A172 (cell line): ENCODE data around the gene HLF. TPM values are rescaled to one million over a fixed set of nuclear protein-coding genes. Genes with fewer than 3 reads are reported as not detected.

ENCODE experiments used
- DNase-seq: peaks from one replicate; pipeline ENCODE4 v3.0.0-alpha.2; 2015; ENCODE audit warnings: low spot score
- total RNA-seq: library from RNA; depleted of rRNA; stranded (reverse); fragments of >200 nt; shearing (Covaris generic); gene quantifications from 2 replicates; pipeline ENCODE4 v1.2.3, GENCODE V29; 2014

Gene HLF
- total RNA-seq, 1 experiment from 2014 or later = not detected

GRCh38 chr17:55290492-55291113, 25.8 kb downstream of the HLF start:
- DNase-seq = no peak

GRCh38 chr17:55291114-55291507, 26.4 kb downstream of the HLF start:
- no peak for DNase-seq

DNA sequence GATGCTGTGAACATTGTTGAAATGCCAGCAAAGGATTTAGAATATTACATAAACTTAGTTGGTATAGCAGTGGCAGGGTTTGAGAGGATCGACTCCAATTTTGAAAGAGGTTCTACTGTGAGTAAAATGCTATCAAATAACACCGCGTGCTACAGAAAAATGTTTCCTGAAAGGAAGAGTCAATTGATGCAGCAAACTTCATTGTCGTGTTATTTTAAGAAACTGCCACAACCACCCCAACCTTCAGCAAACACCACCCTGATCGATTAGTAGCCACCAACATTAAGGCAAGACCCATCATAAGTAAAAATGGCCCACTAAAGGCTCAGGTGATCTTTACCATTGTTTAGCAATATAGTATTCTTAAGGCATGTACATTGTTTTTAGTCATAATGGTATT, 27.3 kb downstream of the HLF start:
- DNase-seq = no peak

DNA sequence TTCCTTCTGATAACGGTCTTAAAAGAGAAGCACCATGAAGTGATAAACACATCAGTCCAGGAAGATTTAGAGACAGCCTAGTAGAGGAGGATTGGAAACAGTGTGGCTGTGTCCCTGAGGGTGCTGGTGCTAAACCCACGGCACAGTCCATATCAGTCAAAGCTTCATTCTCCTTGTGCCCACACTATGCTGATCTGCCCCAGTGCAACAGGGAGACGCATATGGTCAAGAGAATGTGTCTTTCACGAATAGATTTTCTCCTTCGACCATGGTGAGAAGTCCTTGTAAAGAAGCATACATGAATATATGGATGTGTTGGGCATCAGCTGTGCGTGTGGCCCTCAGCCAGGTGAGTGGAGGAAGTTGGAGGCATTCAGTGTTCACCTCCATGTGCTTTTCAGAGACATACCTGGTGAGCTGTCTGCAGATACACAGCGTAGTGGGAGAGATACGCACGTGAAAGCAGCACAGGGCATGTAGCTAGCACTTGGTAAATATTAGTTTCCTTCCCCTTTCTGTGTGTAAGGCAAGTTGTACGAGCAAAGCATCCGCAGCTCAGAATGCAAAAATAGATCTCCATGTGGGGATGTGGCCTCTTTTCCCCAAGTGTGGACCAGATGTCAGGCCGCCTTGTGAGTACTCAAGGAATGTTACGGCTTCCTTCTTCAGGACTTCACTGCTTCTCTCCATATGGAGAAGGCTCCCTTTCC, 29.4 kb downstream of the HLF start:
- DNase-seq = no peak

DNA sequence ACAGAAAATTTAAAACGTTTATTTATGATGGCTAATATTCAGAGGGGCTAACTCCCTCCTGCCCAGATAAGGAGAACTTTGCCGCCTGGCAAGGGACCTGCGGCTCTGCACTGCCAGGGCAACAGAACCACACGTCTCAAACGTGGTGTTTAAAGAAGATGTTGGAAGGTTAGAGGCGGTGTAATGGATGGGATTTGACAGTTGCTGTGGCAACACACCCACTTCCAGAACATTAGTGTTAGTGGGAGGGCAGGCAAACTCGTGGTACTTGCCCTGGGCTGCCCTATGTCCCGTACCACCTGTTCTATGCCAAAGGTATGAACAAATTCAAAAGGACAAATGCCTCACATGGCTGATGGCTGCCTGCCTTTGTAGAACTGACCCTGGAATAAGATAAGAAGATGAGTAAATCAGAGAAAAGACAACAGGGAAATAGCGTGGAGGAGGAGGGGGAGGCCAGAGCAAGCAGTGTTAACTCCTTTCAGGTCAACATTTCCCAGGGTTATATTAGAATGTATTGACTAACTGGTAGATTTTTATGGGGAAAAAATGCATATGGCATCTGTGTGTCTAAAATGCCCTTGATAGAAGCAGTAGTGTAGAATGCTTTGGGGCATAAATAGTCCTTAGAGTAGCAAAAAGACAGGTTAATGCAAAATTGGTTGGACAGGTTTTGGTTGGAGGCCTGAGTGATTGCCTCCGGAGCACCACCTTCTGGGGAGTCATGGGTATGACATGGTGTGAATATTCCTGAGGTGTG, 30.8 kb downstream of the HLF start:
- peak; percentile 51 for DNase-seq

- no peak for DNase-seq
Measured at GRCh38 chr17:55296171-55296695, 31.5 kb downstream of the HLF start.

- DNase-seq = no peak
Measured at GRCh38 chr17:55296699-55297098, 31.9 kb downstream of the HLF start.

DNA sequence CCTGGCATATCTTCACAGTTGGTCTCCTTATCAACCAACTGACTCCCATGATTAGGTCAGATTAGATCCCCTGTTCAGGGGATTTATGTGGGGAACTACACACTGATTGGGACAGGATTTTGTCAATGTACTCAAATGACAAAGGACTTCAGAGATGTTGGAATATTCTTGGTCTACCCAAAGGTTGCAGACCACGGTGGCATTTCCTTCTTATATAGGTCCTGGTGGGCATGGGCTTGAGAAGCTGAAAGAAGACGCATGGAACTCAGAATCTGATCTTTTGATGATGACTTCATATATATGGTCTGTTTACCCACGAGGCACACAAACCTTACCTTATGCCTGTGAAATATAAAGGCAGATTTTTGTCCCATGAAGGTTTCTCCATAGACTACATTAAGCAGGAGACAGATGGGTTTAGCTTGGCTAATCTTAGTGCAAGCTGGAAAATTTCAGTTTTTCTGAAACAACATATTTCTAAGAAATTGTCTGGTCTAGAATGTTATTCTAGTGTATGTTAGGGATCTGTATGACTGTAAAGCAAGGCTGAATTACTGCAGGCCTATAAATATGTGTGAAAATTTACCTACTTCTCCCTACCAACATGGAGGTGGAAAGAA, 33.5 kb downstream of the HLF start:
- no peak for DNase-seq

- no peak for DNase-seq
Measured at GRCh38 chr17:55299162-55299838, 34.5 kb downstream of the HLF start.

- DNase-seq = no peak
Measured at GRCh38 chr17:55299890-55300289, 35.1 kb downstream of the HLF start.

GRCh38 chr17:55300479-55301290, 35.9 kb downstream of the HLF start:
- DNase-seq = no peak

DNA sequence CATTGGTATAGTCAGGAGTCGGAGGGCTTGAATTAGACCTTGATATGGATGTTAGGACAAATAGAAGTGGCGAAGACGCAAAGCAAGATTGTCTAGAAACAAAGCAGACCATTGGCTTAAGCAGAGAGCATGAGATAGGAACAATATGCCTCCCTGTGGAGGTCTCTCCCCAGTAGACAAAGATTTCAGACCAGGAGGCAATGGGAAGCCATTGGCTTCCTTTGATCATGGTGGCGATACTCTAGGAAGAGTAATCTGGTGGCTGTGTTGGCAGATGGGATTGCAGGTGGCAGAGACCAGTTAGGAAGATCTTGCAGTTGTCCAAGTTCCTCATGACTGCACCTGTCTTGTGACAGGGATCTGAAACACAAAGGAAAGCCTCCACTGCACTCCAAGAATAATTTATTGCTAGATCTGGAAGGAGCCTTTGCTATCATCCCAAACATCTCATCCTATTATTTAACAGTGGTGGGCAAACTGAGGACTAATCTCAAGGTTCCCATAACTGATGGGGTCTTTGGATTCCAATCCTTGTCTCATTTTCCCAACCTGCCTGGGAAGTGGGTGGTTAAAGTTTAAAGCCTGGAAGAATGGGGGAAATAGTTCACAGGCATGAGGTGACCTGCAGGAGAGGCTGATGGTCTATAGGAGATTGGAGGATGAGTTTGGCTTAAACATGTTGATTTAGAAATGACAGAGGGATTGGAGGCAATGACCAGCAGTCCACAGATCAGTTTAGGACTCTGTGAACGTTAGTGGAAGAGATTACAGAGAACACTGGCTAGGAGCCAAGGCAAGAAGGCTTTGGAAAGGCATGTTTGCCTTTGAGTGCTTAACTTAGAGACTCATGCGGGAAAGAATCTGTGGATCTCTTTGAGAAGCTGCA, 37.0 kb downstream of the HLF start:
- no peak for DNase-seq

- no peak for DNase-seq
Measured at GRCh38 chr17:55302407-55302787, 37.6 kb downstream of the HLF start.

GRCh38 chr17:55303008-55303493, 38.3 kb downstream of the HLF start:
- DNase-seq = no peak

GRCh38 chr17:55303701-55304145, 39.0 kb downstream of the HLF start:
- DNase-seq = no peak

DNA sequence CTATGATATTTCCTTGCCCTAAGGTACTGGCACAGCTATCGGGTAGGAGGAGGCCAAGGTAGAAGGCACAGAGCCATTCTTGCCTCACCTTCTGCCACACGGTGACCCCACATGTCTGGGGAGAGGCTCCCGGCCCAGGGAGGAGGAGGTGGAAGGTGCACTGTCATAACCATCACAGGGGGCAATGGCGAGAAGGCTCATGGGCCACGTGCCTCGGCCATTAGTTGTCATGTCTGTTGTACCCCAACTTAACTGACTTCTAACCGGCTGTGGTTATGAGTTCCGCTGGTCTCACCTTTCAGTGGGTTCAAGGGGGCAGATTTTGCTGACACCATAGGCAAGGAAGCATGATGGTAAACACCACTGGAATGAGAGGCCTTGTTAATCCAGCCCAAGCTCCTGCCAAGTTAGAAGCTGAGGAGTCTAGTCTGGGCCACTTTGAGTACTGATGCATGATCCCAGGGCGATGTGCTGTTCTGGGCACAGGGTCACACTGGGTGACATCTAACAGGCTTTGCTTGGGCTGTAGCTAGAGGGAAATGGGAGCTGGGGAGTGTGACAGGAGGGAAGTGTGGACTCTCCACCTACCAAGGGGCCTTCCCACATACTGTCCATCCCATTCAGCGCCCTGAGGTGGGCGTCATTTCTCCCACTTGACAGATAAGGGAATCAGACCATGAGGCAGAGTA, 39.6 kb downstream of the HLF start:
- DNase-seq = no peak

GRCh38 chr17:55305321-55306087, 40.7 kb downstream of the HLF start:
- DNase-seq = no peak

DNA sequence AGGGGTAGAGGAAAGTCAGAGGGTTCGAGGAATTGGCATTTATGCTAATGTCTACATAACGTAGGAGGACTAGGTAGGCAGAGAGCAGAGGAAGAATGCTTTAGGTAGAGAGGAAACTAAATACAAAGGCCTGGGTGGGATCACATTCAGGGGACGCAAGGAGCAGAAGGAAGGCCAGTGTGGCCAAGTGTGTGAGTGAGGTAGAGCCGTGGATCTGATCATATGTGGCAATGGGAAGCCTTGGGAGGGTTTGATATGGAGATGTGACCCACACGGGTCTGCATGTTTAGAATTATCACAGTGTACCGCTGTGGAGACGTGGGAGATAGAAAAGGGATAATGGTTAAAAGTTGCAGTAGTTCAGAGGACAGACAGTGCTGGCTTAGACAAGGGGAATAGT, 43.1 kb downstream of the HLF start:
- DNase-seq = no peak
